ENCODE measurements around the gene DNAJC15.
"Not testable (repeated sequence)": the region's sequence is repeated elsewhere in the genome, so short reads cannot be mapped to it uniquely, and the experiment has no call there.

DNAJC15 gene

GRCh38 chr13:43005460-43006236 lies 17.7 kb upstream of the DNAJC15 start:
- no peak for DNase-seq

GRCh38 chr13:43006893-43007631 lies 16.3 kb upstream of the DNAJC15 start:
- DNase-seq: no peak

DNA sequence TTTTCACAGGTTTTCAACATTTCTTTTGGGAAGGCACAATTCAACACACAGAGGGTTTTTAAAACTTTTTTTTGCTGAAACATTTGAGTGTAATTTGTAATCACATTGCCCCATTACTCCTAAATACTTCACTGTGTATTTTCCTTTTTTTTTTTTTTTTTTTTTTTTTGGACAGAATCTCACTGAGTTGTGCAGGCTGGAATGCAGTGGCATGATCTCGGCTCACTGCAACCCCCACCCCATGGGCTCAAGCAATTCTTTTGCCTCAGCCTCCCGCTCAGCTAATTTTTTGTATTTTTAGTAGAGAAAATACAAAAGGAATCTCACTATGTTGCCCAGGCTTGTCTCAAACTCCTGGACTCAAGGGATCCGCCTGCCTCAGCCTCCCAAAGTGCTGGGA lies 14.8 kb upstream of the DNAJC15 start:
- DNase-seq: no peak

GRCh38 chr13:43009506-43009905 lies 13.9 kb upstream of the DNAJC15 start:
- DNase-seq: no peak

GRCh38 chr13:43014162-43014561 lies 9.2 kb upstream of the DNAJC15 start:
- no peak for DNase-seq

DNA sequence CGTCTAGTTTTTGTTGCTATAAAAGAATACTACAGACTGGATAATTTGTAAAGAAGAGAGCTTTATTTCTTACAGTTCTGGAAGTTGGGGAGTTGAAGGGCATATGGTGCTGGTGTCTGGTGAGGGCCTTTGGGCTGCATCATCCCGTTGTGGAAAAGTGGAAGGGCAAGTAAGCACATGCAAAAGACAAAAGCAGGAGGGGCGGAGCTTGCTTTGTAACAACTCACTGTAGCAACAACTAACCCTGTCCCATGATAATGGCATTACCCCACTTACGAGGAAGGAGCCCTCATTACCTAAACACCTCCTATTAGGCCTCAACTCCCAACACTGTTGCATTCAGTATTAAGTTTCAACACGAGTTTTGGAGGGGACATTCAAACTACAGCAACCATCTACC lies 7.2 kb upstream of the DNAJC15 start:
- no peak for DNase-seq

GRCh38 chr13:43019811-43020210 lies 3.6 kb upstream of the DNAJC15 start:
- DNase-seq: no peak

DNA sequence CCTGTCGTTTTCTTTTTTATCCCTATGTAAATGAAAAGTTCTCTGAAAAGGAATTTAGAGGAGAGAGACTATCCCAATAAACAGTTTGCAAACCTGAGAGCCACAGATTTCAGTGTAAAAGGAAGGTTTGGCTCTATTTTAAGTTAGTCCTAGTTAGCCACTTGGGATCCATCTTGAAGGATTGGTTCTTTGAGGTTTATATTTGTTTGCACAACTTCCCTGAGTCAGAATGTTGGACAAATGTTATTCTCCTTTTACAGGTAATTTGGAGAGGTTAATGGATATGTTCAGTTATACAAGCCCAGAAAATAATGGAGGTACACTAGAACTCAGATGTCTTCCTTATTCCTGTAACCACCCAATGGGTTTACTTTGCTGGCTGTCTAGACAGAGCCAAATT lies 2.6 kb upstream of the DNAJC15 start:
- no peak for DNase-seq

- DNase-seq: no peak
Measured at GRCh38 chr13:43021926-43022670, 1.3 kb upstream of the DNAJC15 start.

DNA sequence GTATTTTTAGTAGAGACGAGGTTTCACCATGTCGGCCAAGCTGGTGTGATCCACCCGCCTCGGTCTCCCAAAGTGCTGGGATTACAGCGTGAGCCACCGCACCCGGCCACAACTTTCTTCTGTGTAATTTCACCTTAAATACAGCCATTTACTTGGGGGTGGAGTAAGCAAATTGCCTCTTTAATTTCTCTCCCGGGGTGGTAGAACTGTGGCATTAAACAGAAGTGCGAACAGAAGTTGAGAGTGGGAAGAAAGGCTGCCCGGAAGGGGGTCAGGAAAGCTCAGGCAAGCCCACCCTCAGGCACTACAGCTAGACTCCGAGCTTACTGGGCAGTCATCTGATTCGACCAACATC lies 475 bp upstream of the DNAJC15 start:
- DNase-seq: no peak

DNA sequence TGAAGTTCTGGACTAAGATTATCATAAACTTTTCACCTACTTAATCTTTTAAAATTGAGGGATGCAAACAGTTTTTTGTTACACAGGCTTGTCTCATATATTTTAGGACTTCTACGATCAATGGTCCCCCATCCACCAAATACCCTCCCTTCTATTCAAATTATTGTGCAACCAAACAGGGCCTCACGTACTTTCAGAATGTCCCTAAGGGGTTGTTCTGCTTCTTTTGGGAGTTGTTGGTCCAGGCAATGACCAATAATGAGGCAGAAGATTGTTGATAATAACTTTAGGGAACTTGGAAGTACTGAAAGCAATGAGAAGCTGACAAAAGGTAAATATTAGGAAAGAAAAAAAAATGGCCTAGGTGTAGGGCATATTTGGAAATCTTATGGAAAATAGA lies 2.9 kb downstream of the DNAJC15 start:
- DNase-seq: no peak

DNA sequence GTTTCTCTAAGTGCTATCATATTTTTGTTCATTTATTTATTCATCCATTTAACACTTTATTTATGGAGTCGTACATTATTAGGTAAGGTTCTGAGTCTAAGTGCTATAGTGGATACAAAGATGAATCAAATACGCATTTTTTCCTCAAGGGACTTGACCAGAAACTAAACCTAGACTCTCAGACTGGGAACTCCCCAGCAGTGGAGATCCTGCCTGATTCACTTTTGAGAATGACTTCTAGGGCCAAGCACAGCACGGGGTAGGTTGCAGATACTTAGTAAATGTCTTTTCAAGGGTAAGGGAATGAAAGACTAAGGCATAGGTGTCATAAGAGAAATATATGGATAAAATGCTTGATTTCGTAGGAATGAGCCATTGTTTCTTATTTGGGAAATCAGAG lies 7.2 kb downstream of the DNAJC15 start:
- DNase-seq: no peak

GRCh38 chr13:43031881-43032280 lies 8.5 kb downstream of the DNAJC15 start:
- DNase-seq: no peak

DNA sequence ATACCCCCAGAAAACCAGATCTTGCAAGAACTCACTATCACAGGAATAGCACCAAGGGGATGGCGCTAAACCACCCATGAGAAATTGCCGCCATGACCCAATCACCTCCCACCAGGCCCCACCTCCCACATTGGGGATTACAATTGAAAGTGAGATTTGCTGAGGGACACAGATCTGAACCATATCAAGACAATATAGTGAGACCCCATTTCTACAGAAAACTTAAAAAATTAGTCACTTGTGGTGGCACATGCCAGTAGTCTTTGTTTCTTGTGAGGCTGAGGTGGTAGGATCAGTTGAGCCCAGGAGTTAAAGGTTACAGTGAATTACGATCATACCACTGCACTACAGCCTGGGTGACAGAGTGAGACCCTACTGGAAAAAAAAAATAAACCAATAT lies 9.7 kb downstream of the DNAJC15 start:
- no peak for DNase-seq

- no peak for DNase-seq
Measured at GRCh38 chr13:43036351-43037250, 13.2 kb downstream of the DNAJC15 start.

DNA sequence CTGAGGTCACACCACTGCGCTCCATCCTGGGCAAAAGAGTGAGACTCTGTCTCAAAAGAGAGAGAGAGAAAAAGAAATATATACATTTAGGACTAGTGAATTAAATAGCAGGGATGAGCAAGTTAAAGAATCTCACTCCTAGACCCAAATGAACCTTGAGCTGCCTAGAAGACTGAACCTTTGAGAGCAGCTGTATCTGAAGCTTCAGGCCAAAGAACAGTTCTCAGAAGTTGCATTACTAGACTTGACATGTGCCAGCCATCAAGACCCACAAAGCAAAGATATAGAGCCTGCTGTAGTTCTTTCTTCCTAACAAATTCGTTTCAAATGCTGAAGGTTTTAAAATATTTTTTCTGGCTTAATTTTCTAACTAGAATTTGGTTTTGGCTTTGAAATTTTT lies 16.6 kb downstream of the DNAJC15 start:
- DNase-seq: no peak

DNA sequence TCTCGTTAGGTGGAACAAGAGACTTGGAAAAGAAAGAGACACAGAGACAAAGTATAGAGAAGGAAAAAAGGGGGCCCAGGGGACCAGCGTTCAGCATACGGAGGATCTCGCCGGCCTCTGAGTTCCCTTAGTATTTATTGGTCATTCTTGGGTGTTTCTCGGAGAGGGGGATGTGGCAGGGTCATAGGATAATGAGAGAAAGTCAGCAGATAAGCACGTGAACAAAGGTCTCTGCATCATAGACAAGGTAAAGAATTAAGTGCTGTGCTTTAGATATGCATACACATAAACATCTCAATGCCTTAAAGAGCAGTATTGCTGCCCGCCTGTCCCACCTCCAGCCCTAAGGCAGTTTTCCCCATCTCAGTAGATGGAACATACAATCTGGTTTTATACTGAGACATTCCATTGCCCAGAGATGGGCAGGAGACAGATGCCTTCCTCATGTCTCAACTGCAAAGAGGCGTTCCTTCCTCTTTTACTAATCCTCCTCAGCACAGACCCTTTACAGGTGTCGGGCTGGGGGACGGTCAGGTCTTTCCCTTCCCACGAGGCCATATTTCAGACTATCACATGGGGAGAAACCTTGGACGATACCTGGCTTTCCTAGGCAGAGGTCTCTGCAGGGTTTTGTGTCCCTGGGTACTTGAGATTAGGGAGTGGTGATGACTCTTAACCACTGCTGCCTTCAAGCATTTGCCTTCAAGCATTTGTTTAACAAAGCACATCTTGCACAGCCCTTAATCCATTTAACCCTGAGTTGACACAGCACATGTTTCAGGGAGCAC lies 17.4 kb downstream of the DNAJC15 start:
- not testable (repeated sequence) for DNase-seq

- no peak for DNase-seq
Measured at GRCh38 chr13:43041369-43041921, 18.1 kb downstream of the DNAJC15 start.

DNA sequence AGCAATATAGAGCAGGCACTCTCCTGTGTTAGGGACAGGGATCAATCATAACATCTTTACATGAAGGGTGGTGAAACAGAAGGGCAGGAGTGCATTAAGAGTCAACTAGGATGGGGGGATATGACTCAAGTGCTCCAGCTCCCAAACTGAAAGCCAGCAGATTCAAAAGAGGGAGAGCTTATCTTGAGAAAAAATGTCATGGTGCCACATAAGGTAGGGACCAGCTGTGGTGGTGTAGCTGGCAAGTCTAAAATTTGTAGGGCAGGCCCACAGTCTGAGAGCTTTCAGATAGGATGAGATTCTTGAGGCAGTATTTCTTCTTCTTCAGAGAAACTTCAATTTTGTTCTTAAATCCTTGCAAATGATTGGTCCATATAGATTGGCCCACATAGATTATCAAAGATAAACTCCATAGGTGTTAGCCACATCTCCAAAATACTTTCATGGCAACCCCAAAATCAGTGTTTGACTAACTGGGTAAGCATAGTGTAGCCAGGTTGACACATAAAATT lies 19.1 kb downstream of the DNAJC15 start:
- DNase-seq: no peak

- no peak for DNase-seq
Measured at GRCh38 chr13:43044720-43045301, 21.4 kb downstream of the DNAJC15 start.

GRCh38 chr13:43045302-43045773 lies 22.0 kb downstream of the DNAJC15 start:
- DNase-seq: not testable (repeated sequence)
